SU-DHL-6 (cell line): Measurements from ENCODE around the gene UBAC1.

Source experiments
- EZH2phosphoT487 ChIP-seq: fragments of 200-600 bp; sonication (generic), shearing (Covaris generic); conservative IDR thresholded peaks from 2 replicates; pipeline ENCODE4 v1.6.1; 2018; ENCODE audit warnings: mild to moderate bottlenecking, antibody characterized with exemption, low read length, moderate library complexity, mixed read lengths
- TF ChIP-seq, protein P1 (sequence below): fragments of 200-600 bp; sonication (generic); IDR thresholded peaks from one replicate; pipeline ENCODE4 v1.5.1; 2017; ENCODE audit warnings: antibody characterized with exemption, mild to moderate bottlenecking, low read length, moderate library complexity; ENCODE audit not compliant: insufficient read depth, poor library complexity, severe bottlenecking

DNA sequence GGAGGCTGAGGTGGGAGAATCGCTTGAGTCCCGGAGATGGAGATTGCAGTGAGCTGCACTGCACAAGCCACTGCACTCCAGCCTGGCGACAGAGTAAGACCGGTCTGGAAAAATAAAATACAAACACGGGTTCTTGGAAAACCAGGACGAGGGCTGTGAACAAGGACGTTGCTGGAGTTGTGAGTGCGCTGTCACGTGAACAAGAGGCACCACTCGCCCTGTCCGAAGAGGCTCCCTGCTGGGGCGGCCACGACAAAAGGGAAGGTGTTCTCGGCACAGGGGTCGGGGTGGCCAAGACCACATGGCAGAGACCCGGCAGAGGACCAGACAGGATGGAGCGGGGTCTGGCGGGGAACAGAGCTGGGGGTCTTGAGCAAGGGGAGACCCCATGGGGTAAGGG is 30.6 kb upstream of the UBAC1 start:
- TF ChIP-seq, protein P1, sequence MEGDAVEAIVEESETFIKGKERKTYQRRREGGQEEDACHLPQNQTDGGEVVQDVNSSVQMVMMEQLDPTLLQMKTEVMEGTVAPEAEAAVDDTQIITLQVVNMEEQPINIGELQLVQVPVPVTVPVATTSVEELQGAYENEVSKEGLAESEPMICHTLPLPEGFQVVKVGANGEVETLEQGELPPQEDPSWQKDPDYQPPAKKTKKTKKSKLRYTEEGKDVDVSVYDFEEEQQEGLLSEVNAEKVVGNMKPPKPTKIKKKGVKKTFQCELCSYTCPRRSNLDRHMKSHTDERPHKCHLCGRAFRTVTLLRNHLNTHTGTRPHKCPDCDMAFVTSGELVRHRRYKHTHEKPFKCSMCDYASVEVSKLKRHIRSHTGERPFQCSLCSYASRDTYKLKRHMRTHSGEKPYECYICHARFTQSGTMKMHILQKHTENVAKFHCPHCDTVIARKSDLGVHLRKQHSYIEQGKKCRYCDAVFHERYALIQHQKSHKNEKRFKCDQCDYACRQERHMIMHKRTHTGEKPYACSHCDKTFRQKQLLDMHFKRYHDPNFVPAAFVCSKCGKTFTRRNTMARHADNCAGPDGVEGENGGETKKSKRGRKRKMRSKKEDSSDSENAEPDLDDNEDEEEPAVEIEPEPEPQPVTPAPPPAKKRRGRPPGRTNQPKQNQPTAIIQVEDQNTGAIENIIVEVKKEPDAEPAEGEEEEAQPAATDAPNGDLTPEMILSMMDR: no peak
- no peak for TF ChIP-seq EZH2phosphoT487
